ENCODE data around the gene NPHS1. TPM values are rescaled to one million over a fixed set of nuclear protein-coding genes. Genes with fewer than 3 reads are reported as not detected.

Gene NPHS1
- total RNA-seq, 1 donor from 2014 or later = 0.92 TPM

GRCh38 chr19:35856546-35857149, 4.3 kb upstream of the NPHS1 start, which contains the start of gene KIRREL2:
Gene KIRREL2, plus strand, starts transcription at chr19:35856911. Its CDS starts 209 bp downstream, at chr19:35857120.
- peak within 1 kb of the TSS; percentile 11 for H3K4me3 ChIP-seq (ENCODE audit: low read depth, low read length)
- no peaks in the 10 kb centered on the region for H3K36me3 ChIP-seq (ENCODE audit: control insufficient read depth, insufficient read depth, low read length)
- TF ChIP-seq CTCF (IDR thresholded peaks at IDR 0.05; ENCODE audit: insufficient read depth, low read length, poor library complexity, severe bottlenecking) = no peak
- no peak for DNase-seq (ENCODE audit: low read depth)
- H3K27me3 ChIP-seq (ENCODE audit: control insufficient read depth, insufficient read depth, low read length) = peaks cover 78% of the 10 kb centered on the region

GRCh38 chr19:35853038-35853756, 893 bp upstream of the NPHS1 start:
- Histone ChIP-seq H3K4me3 (ENCODE audit: low read depth, low read length) (no peak overlapping the region), H3K27me3 (ENCODE audit: control insufficient read depth, insufficient read depth, low read length) (peaks cover 62% of the 10 kb centered on the region), H3K36me3 (ENCODE audit: control insufficient read depth, insufficient read depth, low read length) (no peaks in the 10 kb centered on the region)
- DNase-seq (ENCODE audit: low read depth) = no peak
- TF ChIP-seq CTCF (IDR thresholded peaks at IDR 0.05; ENCODE audit: insufficient read depth, low read length, poor library complexity, severe bottlenecking) = no peak

- peak; percentile 16 for TF ChIP-seq CTCF (IDR thresholded peaks at IDR 0.05; ENCODE audit: insufficient read depth, low read length, poor library complexity, severe bottlenecking)
- peaks cover 49% of the 10 kb centered on the region for H3K27me3 ChIP-seq (ENCODE audit: control insufficient read depth, insufficient read depth, low read length)
- no peak for DNase-seq (ENCODE audit: low read depth)
These were observed 883 bp downstream of the NPHS1 start for GRCh38 chr19:35851213-35852028.

GRCh38 chr19:35848919-35849505, 3.3 kb downstream of the NPHS1 start:
- DNase-seq (ENCODE audit: low read depth) = no peak
- no peak overlapping the region for H3K4me3 ChIP-seq (ENCODE audit: low read depth, low read length)
- no peaks in the 10 kb centered on the region for H3K36me3 ChIP-seq (ENCODE audit: control insufficient read depth, insufficient read depth, low read length)
- no peak for TF ChIP-seq CTCF (IDR thresholded peaks at IDR 0.05; ENCODE audit: insufficient read depth, low read length, poor library complexity, severe bottlenecking)
- peaks cover 54% of the 10 kb centered on the region for H3K27me3 ChIP-seq (ENCODE audit: control insufficient read depth, insufficient read depth, low read length)

More at GRCh38 chr19:35851213-35852028, 883 bp downstream of the NPHS1 start:
- Histone ChIP-seq H3K4me3 (ENCODE audit: low read depth, low read length) (no peak overlapping the region), H3K36me3 (ENCODE audit: control insufficient read depth, insufficient read depth, low read length) (no peaks in the 10 kb centered on the region)

GRCh38 chr19:35848486-35848885, 3.8 kb downstream of the NPHS1 start:
- TF ChIP-seq CTCF (IDR thresholded peaks at IDR 0.05; ENCODE audit: insufficient read depth, low read length, poor library complexity, severe bottlenecking) = no peak
- Histone ChIP-seq H3K36me3 (ENCODE audit: control insufficient read depth, insufficient read depth, low read length) (no peaks in the 10 kb centered on the region), H3K4me3 (ENCODE audit: low read depth, low read length) (no peak overlapping the region), H3K27me3 (ENCODE audit: control insufficient read depth, insufficient read depth, low read length) (peaks cover 60% of the 10 kb centered on the region)
- DNase-seq (ENCODE audit: low read depth) = no peak
